CD14-positive monocyte (primary cell): ENCODE measurements around the gene SCAMP5. TPM values are rescaled to one million over a fixed set of nuclear protein-coding genes. Genes with fewer than 3 reads are reported as not detected.

Experiments used
- DNase-seq, 3 donors: peaks; one replicate each; pipeline ENCODE4 v3.0.0-alpha.2; 2011 to 2022
- H2AFZ ChIP-seq: 2 replicates; pipeline ENCODE4 v1.6.0; 2012; ENCODE audit warnings: mild to moderate bottlenecking, low read depth, low read length, inconsistent platforms; ENCODE audit not compliant: insufficient read depth, poor library complexity, severe bottlenecking
- H3K27ac ChIP-seq, 2 donors: 1 replicate in 1 of 2; 2 replicates in 1 of 2; pipeline ENCODE4 v1.5.1; 2012 to 2013; ENCODE audit warnings: low read length in 2 of 2, control low read depth in 1 of 2, inconsistent platforms in 1 of 2, low read depth in 1 of 2, mild to moderate bottlenecking in 1 of 2
- H3K27me3 ChIP-seq, 2 donors: one replicate each; pipeline versions ENCODE4 v1.6.0 to v1.6.1; 2011 to 2013; ENCODE audit warnings: low read length in 2 of 2; ENCODE audit not compliant: control insufficient read depth in 2 of 2, insufficient read depth in 2 of 2
- H3K36me3 ChIP-seq, 2 donors: replicated peaks in 1 of 2; 1 replicate in 1 of 2; 2 replicates in 1 of 2; pipeline versions ENCODE4 v1.5.1 to v1.6.1; 2012 to 2013; ENCODE audit warnings: low read length in 2 of 2, control low read depth in 1 of 2, inconsistent platforms in 1 of 2, mild to moderate bottlenecking in 1 of 2; ENCODE audit not compliant: insufficient read depth in 2 of 2, control insufficient read depth in 1 of 2
- H3K4me1 ChIP-seq, 2 donors: 1 replicate in 1 of 2; 2 replicates in 1 of 2; pipeline versions ENCODE4 v1.5.1 to v1.6.1; 2012 to 2013; ENCODE audit warnings: low read length in 2 of 2, control low read depth in 1 of 2, inconsistent platforms in 1 of 2, mild to moderate bottlenecking in 1 of 2, moderate library complexity in 1 of 2; ENCODE audit not compliant: insufficient read depth in 2 of 2, control insufficient read depth in 1 of 2
- H3K4me2 ChIP-seq: replicated peaks from 2 replicates; pipeline ENCODE3; 2012; ENCODE audit warnings: low read length, moderate library complexity, mild to moderate bottlenecking; ENCODE audit not compliant: poor library complexity, severe bottlenecking; ENCODE audit errors: extremely low read depth
- H3K4me3 ChIP-seq, 3 experiments: fragments of 200-600 bp in 1 of 3; sonication (generic) in 1 of 3; replicated peaks in 1 of 3; 1 replicate in 2 of 3; 2 replicates in 1 of 3; pipeline ENCODE4 v1.5.1; 2011 to 2013; ENCODE audit warnings: low read length in 3 of 3, mild to moderate bottlenecking in 3 of 3, control low read depth in 2 of 3, low read depth in 2 of 3, inconsistent platforms in 1 of 3, moderate library complexity in 1 of 3
- H3K79me2 ChIP-seq: 2 replicates; pipeline ENCODE4 v1.6.0; 2012; ENCODE audit warnings: mild to moderate bottlenecking, control low read depth, inconsistent platforms, low read length, moderate library complexity; ENCODE audit not compliant: insufficient read depth
- H3K9ac ChIP-seq: 2 replicates; pipeline ENCODE4 v1.6.0; 2017; ENCODE audit warnings: low read length, mild to moderate bottlenecking; ENCODE audit not compliant: insufficient read depth, poor library complexity, severe bottlenecking
- H3K9me3 ChIP-seq, 2 donors: replicated peaks in 1 of 2; 1 replicate in 1 of 2; 2 replicates in 1 of 2; pipeline versions ENCODE4 v1.5.1 to v1.6.1; 2012 to 2013; ENCODE audit warnings: low read length in 2 of 2, control low read depth in 1 of 2; ENCODE audit not compliant: control insufficient read depth in 1 of 2, insufficient read depth in 1 of 2
- H4K20me1 ChIP-seq: 2 replicates; pipeline ENCODE4 v1.6.0; 2012; ENCODE audit warnings: mild to moderate bottlenecking, low read length, control low read depth, moderate library complexity; ENCODE audit not compliant: insufficient read depth
- H3K27ac Mint-ChIP-seq, 7 donors: one replicate each; pipeline ENCODE4 v1.8.0; 2020; ENCODE audit warnings: mild to moderate bottlenecking in 7 of 7, mixed read lengths in 7 of 7, moderate library complexity in 6 of 7, inconsistent platforms in 2 of 7
- H3K27me3 Mint-ChIP-seq, 3 donors: one replicate each; pipeline ENCODE4 v1.8.0; 2021 to 2022; ENCODE audit warnings: low read depth in 3 of 3, mild to moderate bottlenecking in 3 of 3, mixed read lengths in 3 of 3, moderate library complexity in 3 of 3, inconsistent platforms in 1 of 3
- H3K36me3 Mint-ChIP-seq, 2 donors: one replicate each; pipeline ENCODE4 v1.8.0; 2020; ENCODE audit warnings: mixed read lengths in 2 of 2, inconsistent platforms in 1 of 2, mild to moderate bottlenecking in 1 of 2
- H3K4me1 Mint-ChIP-seq: one replicate; pipeline ENCODE4 v1.8.0; 2020; ENCODE audit warnings: mild to moderate bottlenecking, mixed read lengths
- H3K4me3 Mint-ChIP-seq, 2 donors: one replicate each; pipeline ENCODE4 v1.8.0; 2020; ENCODE audit warnings: mild to moderate bottlenecking in 2 of 2, mixed read lengths in 2 of 2, moderate library complexity in 1 of 2
- H3K9me3 Mint-ChIP-seq, 7 donors: one replicate each; pipeline ENCODE4 v1.8.0; 2020 to 2022; ENCODE audit warnings: mixed read lengths in 7 of 7, mild to moderate bottlenecking in 6 of 7, moderate library complexity in 6 of 7, inconsistent platforms in 2 of 7
- CTCF ChIP-seq: fragments of 200-600 bp; IDR thresholded peaks from one replicate; pipeline ENCODE4 v1.8.0; 2022; ENCODE audit warnings: antibody characterized with exemption, mild to moderate bottlenecking
- WGBS: methylation state at CpG from one replicate; pipeline ENCODE4 v1.1.5; 2013; ENCODE audit warnings: missing lambda C conversion rate; ENCODE audit not compliant: insufficient coverage; 5-methylcytosine and 5-hydroxymethylcytosine counted together
- intact Hi-C, 2 donors: fragments of 100-400 bp; cut with micrococcal nuclease; formaldehyde crosslinking; loops; one replicate each; pipeline versions ENCODE4 v1.15.0 to v1.15.1; 2023
- polyA plus RNA-seq, 3 donors: library from polyadenylated mRNA; depleted of rRNA in 1 of 3; unstranded in 2 of 3; stranded (reverse) in 1 of 3; fragments of 300-500 nt in 2 of 3; fragments of >200 nt in 1 of 3; fragmentation: Illumina TruSeq in 2 of 3; gene quantifications; 1 replicate in 2 of 3; 2 replicates in 1 of 3; pipeline ENCODE4 v1.2.3, GENCODE V29; 2012 to 2021

The SCAMP5 gene
- polyA plus RNA-seq, 3 donors = 0.08 to 0.32 TPM; not detected in 1

GRCh38 chr15:75038231-75038630, 42.9 kb downstream of the SCAMP5 start:
- no peaks in the 10 kb centered on the region for H4K20me1 ChIP-seq
- no peaks in the 10 kb centered on the region for H3K9me3 ChIP-seq
- H3K79me2 ChIP-seq = peaks cover 14% of the 10 kb centered on the region
- WGBS = 56% methylated on average over 2 of the region's 3 CpGs
- Mint-ChIP-seq H3K27me3 (peaks cover 0 to 2% (median 2%) of the 10 kb centered on the region in 3 donors), H3K4me1 (peaks cover 90% of the 10 kb centered on the region), H3K9me3 (peaks cover 0 to 4% (median 0%) of the 10 kb centered on the region in 7 donors), H3K4me3 (no peak overlapping the region), H3K27ac (peak overlapping the region in 5 of 7 donors; percentile 19 to 92 (median 76)), H3K36me3 (peaks cover 29 to 44% of the 10 kb centered on the region in 2 donors)
- intact Hi-C loops = no loop called here
- DNase-seq = peak in 1 of 3 donors; percentile 18
- H3K27ac ChIP-seq = peak overlapping the region in 1 of 2 donors; percentile 51
- H3K36me3 ChIP-seq = no peaks in the 10 kb centered on the region
- no peak overlapping the region for H3K4me3 ChIP-seq
- no peak for TF ChIP-seq CTCF
- no peak overlapping the region for H3K9ac ChIP-seq
- H3K4me1 ChIP-seq = peaks cover 68 to 84% of the 10 kb centered on the region in 2 donors
- H2AFZ ChIP-seq = no peak overlapping the region
- H3K4me2 ChIP-seq = peak overlapping the region; percentile 8
- H3K27me3 ChIP-seq = no peaks in the 10 kb centered on the region

- Histone ChIP-seq H3K4me1 (peaks cover 85 to 98% of the 10 kb centered on the region in 2 donors), H3K4me3 (peak overlapping the region in 1 of 3 experiments; percentile 65), H2AFZ (no peak overlapping the region), H3K4me2 (peak overlapping the region; percentile 74), H3K79me2 (peaks cover 29% of the 10 kb centered on the region), H3K27me3 (no peaks in the 10 kb centered on the region), H4K20me1 (no peaks in the 10 kb centered on the region), H3K36me3 (peaks cover 0 to 4% of the 10 kb centered on the region in 2 donors), H3K9me3 (no peaks in the 10 kb centered on the region), H3K27ac (peak overlapping the region; percentile 98 to 100), H3K9ac (peak overlapping the region; percentile 81)
- WGBS = 2% methylated on average over 11 of the region's 12 CpGs
- peak; percentile 78 for TF ChIP-seq CTCF
- Mint-ChIP-seq H3K27ac (peak overlapping the region; percentile 98 to 100 (median 99)), H3K4me1 (peaks cover 95% of the 10 kb centered on the region), H3K36me3 (peaks cover 30 to 40% of the 10 kb centered on the region in 2 donors), H3K9me3 (peaks cover 0 to 6% (median 0%) of the 10 kb centered on the region in 7 donors), H3K27me3 (peaks cover 0 to 4% (median 2%) of the 10 kb centered on the region in 3 donors), H3K4me3 (peak overlapping the region; percentile 75 to 78)
- peak; percentile 99 to 100 (median 99) for DNase-seq
- intact Hi-C loops = loop anchor here (1.0 to 5.0 kb wide), 9 partner anchors 14 to 160 kb away; no protein-coding TSS in a partner anchor
Observed at GRCh38 chr15:75042730-75043508, 47.6 kb downstream of the SCAMP5 start.
